ENCODE results near the gene SNTA1. TPM values are rescaled to one million over a fixed set of nuclear protein-coding genes. Genes with fewer than 3 reads are reported as not detected.
"Not testable (repeated sequence)": the region's sequence is repeated elsewhere in the genome, so short reads cannot be mapped to it uniquely, and the experiment has no call there.

Gene SNTA1
- total RNA-seq, 2 donors from 2014 or later = 40.1 to 44.7 TPM

- intact Hi-C loops (cut with DNase I) = loop anchor here in 1 of 2 donors (5.0 kb wide), 1 partner anchor 35 kb away; the partner anchor contains the start of gene SNTA1
- no peak for DNase-seq (ENCODE audit: low spot score)
Measured at GRCh38 chr20:33407796-33408195, 35.8 kb downstream of the SNTA1 start.

GRCh38 chr20:33407251-33407650 lies 36.3 kb downstream of the SNTA1 start:
- DNase-seq (ENCODE audit: low spot score) = no peak
- intact Hi-C loops (cut with DNase I) = loop anchor here in 1 of 2 donors (5.0 kb wide), 1 partner anchor 35 kb away; the partner anchor contains the start of gene SNTA1

GRCh38 chr20:33404281-33404680 lies 39.3 kb downstream of the SNTA1 start:
- no peak for DNase-seq (ENCODE audit: low spot score)
- intact Hi-C loops (cut with DNase I) = loop anchor here in 1 of 2 donors (5.0 kb wide), 1 partner anchor 1682 kb away; the partner anchor contains the start of gene BCL2L1

GRCh38 chr20:33401921-33402369 lies 41.6 kb downstream of the SNTA1 start:
- intact Hi-C loops (cut with DNase I) = loop anchor here in 1 of 2 donors (5.0 kb wide), 1 partner anchor 1680 kb away; the partner anchor contains the start of gene BCL2L1

GRCh38 chr20:33401184-33401920 lies 42.2 kb downstream of the SNTA1 start, which contains the start of gene CDK5RAP1:
Gene CDK5RAP1 (minus strand): TSS chr20:33401519. CDS start chr20:33397064, 4,455 bp downstream.
- intact Hi-C loops (cut with DNase I) = loop anchor here in 1 of 2 donors (5.0 kb wide), 1 partner anchor 1679 kb away; the partner anchor contains the start of gene BCL2L1
- DNase-seq (ENCODE audit: low spot score) = peak; percentile 95

More at GRCh38 chr20:33401921-33402369, 41.6 kb downstream of the SNTA1 start:
- no peak for DNase-seq (ENCODE audit: low spot score)

- intact Hi-C loops (cut with DNase I) = loop anchor here in 1 of 2 donors (5.0 kb wide), 1 partner anchor 1678 kb away; the partner anchor contains the start of gene BCL2L1
- no peak for DNase-seq (ENCODE audit: low spot score)
Measured at GRCh38 chr20:33400812-33401183, 42.8 kb downstream of the SNTA1 start.

GRCh38 chr20:33399924-33400323 lies 43.6 kb downstream of the SNTA1 start:
- intact Hi-C loops (cut with DNase I) = loop anchor here in 1 of 2 donors (5.0 kb wide), 1 partner anchor 1678 kb away; the partner anchor contains the start of gene BCL2L1
- no peak for DNase-seq (ENCODE audit: low spot score)

- DNase-seq (ENCODE audit: low spot score) = no peak
Measured at GRCh38 chr20:33394718-33395117, 48.8 kb downstream of the SNTA1 start.

GRCh38 chr20:33393609-33394008 lies 50.0 kb downstream of the SNTA1 start:
- no peak for DNase-seq (ENCODE audit: low spot score)
- intact Hi-C loops (cut with DNase I) = no loop called here

More at GRCh38 chr20:33394718-33395117, 48.8 kb downstream of the SNTA1 start:
- intact Hi-C loops (cut with DNase I) = no loop called here

- intact Hi-C loops (cut with DNase I) = no loop called here
- DNase-seq (ENCODE audit: low spot score) = no peak
Measured at GRCh38 chr20:33391722-33392415, 51.7 kb downstream of the SNTA1 start.

GRCh38 chr20:33389326-33389725 lies 54.2 kb downstream of the SNTA1 start:
- intact Hi-C loops (cut with DNase I); DNase-seq (ENCODE audit: low spot score): not testable (repeated sequence)

GRCh38 chr20:33388268-33388667 lies 55.3 kb downstream of the SNTA1 start:
- DNase-seq (ENCODE audit: low spot score) = no peak
- intact Hi-C loops (cut with DNase I) = no loop called here

GRCh38 chr20:33387177-33387576 lies 56.4 kb downstream of the SNTA1 start:
- intact Hi-C loops (cut with DNase I) = no loop called here
- DNase-seq (ENCODE audit: low spot score) = no peak

GRCh38 chr20:33386673-33387072 lies 56.9 kb downstream of the SNTA1 start:
- DNase-seq (ENCODE audit: low spot score) = no peak
- intact Hi-C loops (cut with DNase I) = no loop called here

- intact Hi-C loops (cut with DNase I) = no loop called here
- DNase-seq (ENCODE audit: low spot score) = no peak
Measured at GRCh38 chr20:33377366-33377765, 66.2 kb downstream of the SNTA1 start.

GRCh38 chr20:33373735-33374605 lies 69.6 kb downstream of the SNTA1 start:
- intact Hi-C loops (cut with DNase I) = no loop called here
- no peak for DNase-seq (ENCODE audit: low spot score)

- intact Hi-C loops (cut with DNase I) = no loop called here
- no peak for DNase-seq (ENCODE audit: low spot score)
Measured at GRCh38 chr20:33372993-33373441, 70.5 kb downstream of the SNTA1 start.

- intact Hi-C loops (cut with DNase I) = no loop called here
- no peak for DNase-seq (ENCODE audit: low spot score)
Measured at GRCh38 chr20:33370291-33370690, 73.3 kb downstream of the SNTA1 start.

- intact Hi-C loops (cut with DNase I) = no loop called here
- DNase-seq (ENCODE audit: low spot score) = no peak
Measured at GRCh38 chr20:33362898-33363297, 80.7 kb downstream of the SNTA1 start.

Measured in posterior vena cava (tissue), 2 donors.